HG03135 (cell line): Measurements from ENCODE around the gene HMCN2.

Experiments
- ATAC-seq: cut with Tn5 transposase; IDR thresholded peaks from one replicate; pipeline ENCODE4 v1.9.1; 2021; ENCODE audit warnings: mild to moderate bottlenecking, moderate library complexity; ENCODE audit not compliant: unreplicated experiment

The HMCN2 gene

DNA sequence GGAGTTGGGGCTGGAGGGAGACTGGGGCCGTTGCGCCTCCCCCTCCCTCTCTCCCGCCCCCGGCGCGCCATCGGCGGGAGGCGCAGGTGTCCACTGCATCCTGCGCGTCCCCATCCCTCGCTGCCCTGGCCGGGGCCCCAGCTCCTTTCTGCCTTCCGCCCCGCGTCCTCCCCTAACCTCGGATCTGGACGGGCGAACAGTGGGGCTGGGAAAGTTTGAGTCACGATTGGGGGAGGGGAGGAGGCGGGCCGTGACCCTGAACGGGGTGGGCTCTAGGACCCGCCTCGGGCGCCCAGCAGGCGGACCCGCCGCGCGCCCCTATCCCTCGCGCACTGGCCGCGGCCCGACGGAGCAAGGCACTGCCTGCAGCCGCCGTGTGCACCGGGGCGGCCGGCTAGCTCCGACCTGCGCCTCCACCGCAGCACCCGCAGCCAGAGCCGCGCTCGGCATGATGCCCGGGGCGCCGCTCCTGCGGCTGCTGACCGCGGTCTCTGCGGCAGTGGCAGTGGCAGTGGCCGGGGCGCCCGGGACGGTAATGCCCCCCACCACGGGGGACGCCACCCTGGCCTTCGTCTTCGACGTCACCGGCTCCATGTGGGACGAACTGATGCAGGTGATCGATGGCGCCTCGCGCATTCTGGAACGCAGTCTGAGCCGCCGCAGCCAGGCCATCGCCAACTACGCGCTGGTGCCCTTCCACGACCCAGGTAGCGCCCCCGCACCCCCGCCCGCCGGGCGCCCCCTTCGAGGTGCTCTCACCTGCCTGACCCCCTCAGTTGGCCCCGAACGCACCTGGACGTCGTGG lies at the start of gene HMCN2:
Gene HMCN2, plus strand, starts transcription at position 330 of the 805 bp plus-strand sequence. Its CDS starts 119 bp downstream, at position 449.
- ATAC-seq = no peak

- no peak for ATAC-seq
Observed at GRCh38 chr9:130217838-130218237, 47.7 kb upstream of the HMCN2 start.

- ATAC-seq = no peak
Observed at GRCh38 chr9:130219661-130220096, 45.9 kb upstream of the HMCN2 start.

DNA sequence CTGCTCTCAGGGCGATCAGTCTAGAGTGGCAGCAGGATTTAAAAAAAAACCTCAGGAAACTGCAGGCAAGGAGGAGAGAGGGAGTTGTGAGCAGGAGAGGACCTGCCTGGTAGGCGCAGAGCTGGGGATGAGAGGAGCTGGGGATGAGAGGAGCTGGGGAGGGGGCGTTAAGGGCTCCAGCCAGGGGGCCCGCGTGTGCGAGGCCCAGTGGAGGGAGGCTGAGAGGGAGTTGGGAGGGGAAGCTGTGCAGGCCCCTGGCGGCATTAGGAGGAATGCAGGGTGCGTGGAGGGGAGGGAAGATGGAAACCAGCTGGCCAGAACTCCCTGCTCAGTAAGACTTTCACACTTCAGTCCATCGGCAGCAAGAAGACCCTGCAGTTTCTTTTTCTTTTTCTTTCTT lies 45.2 kb upstream of the HMCN2 start:
- no peak for ATAC-seq

GRCh38 chr9:130222833-130223232 lies 42.7 kb upstream of the HMCN2 start:
- no peak for ATAC-seq

DNA sequence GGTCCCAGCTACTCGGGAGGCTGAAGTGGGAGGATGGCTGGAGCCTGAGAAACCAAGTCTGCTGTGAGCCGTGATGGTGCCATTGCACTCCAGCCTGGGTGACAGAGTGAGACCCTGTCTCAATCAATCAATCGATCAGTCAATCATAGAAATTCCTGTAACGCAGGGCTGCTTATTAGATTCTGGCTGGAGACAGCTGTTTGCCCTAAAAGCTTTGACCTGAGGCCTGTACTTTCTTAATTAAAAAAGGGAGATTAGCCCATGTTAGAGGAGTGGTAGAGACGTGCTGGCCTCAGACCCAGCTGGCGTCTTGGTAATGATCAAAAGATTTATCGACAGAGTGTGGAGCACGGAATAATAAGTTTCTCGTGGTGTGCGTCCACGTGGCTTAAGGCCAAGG lies 40.5 kb upstream of the HMCN2 start:
- ATAC-seq = no peak

- no peak for ATAC-seq
Observed at GRCh38 chr9:130225586-130225985, 40.0 kb upstream of the HMCN2 start.

DNA sequence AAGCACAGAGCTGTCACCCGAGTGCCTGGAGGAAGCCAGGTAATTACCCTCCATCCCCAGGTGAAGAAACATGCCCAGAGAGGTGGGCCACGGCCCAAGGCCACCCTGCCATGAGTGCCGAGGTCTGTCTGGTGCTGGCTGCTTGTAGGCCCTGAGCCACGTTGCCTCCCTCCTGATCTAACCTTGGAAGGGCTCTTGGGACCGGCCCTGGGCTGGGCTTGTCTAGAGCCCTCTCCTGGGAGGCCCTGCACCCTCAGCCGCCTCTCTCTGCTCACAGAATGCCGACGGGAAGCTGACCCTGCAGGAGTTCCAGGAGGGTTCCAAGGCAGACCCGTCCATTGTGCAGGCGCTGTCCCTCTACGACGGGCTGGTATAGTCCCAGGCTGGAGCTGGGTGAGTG lies 39.4 kb upstream of the HMCN2 start:
- no peak for ATAC-seq

GRCh38 chr9:130227833-130228232 lies 37.7 kb upstream of the HMCN2 start:
- no peak for ATAC-seq

GRCh38 chr9:130229759-130230158 lies 35.8 kb upstream of the HMCN2 start:
- ATAC-seq = no peak

DNA sequence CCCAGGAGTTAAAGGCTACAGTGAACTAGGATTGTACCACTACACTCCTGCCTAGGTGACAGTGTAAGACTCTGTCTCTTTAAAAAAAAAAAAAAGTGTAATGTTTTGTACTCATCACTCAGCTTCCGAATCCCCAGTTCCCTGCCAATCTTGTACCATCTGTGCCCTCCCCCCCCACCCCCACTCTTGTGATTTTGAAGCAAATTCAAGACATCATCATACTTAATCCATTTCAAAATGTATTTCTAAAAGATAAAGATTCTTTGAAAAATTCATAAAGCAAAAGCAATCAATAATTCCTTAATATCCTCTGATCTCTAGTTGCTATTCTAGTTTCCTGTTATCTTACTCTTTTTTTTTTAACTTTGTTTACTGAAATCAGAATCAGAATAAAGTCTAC lies 34.9 kb upstream of the HMCN2 start:
- ATAC-seq = no peak

DNA sequence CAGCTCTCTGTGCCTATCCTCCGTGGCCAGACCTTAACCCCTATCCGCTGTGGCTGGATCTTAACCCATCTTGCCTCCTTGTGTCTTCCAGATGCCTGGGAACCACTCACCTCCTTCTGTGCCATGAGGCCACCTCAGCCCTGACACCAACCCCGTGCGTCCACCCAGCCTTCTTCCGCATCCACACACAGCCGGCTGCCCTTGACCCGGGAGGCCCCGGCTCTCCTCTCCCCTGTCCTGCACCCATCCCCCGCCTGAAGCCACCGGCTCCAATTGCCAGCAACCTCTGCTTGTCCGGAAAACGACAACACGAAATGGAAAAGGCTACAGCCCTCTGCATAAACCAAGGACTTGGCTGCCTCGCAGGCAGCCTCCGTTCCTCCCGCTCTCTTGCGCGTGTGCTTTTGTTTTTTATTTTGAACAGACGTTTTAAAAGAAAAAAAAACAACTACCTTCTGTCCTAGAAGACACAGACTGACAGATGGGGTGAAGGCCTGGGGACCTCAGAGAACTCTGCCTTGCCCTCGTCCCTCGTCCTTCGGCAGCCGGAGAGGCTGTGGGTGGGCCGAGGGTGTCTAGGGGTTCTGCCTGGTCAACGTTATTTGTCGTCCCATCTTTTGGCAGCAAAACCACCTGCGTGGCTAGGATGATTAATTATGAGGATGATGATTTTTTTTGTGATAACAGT lies 32.5 kb upstream of the HMCN2 start:
- no peak for ATAC-seq

DNA sequence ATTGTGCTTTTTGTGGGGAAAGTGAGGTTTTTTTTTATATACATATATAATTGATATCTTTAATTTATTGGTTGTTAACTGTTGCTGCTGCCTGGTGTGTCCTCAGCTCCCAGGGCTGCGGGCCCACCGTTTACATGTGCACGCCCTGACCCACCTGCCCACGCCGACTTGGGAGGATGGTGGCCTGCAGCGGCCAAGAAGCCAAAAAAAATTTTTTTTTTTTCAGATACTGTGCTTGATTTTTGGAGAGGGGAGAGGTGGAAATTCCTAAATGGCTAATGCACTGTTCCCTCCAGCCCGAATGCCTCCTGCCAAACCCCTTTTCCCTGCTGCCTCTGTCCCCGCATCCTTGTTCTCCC lies 32.0 kb upstream of the HMCN2 start:
- ATAC-seq = no peak

DNA sequence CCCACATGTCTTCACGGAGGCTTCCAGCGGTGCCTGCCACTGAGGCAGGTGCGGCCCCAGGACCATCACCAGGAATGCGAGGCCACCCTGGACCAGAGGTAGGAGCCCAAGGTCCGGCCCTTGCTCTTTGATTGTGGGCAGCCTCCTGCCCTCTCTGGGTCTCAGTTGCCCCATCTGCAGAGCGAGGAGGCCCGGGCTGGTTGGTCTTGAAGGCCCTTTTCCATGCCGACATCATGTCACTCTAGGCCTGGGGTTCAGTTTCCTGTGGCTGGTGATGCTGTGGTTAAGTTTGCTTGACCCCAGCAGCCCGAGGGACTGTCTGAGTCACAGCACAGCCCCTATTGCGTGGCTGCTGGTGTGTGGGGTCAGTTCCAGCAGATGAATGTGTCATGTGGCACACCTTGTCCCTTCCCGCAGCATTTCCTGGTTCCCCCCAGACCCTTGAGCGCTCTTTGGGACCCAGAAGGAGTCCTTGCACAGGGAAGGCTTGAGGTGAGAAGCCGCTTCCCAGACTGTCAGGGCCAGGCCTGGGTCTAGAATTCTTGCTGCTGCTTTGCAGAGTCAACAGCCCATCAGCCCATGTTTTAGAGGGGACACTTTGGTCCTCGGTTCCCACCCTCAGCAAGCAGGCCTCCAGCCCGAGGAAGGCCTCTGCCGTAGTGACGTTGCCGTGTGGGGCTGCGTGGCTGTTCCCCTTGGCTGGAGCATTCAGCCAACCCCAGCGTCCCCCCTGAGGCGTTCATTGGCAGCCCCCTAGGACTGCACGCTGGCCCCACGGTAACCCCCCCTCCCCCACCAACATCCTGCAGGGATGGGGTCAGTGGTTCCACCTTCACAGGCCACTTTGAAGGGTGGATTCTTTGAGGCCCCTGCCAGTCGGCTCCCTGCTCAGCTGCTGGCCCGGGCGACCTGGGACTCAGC lies 31.0 kb upstream of the HMCN2 start:
- ATAC-seq = no peak

GRCh38 chr9:130235558-130236435 lies 29.8 kb upstream of the HMCN2 start:
- no peak for ATAC-seq

- ATAC-seq = no peak
Observed at GRCh38 chr9:130236436-130236985, 29.0 kb upstream of the HMCN2 start.

GRCh38 chr9:130237076-130237475 lies 28.5 kb upstream of the HMCN2 start:
- no peak for ATAC-seq

GRCh38 chr9:130237763-130238524 lies 27.6 kb upstream of the HMCN2 start:
- no peak for ATAC-seq

DNA sequence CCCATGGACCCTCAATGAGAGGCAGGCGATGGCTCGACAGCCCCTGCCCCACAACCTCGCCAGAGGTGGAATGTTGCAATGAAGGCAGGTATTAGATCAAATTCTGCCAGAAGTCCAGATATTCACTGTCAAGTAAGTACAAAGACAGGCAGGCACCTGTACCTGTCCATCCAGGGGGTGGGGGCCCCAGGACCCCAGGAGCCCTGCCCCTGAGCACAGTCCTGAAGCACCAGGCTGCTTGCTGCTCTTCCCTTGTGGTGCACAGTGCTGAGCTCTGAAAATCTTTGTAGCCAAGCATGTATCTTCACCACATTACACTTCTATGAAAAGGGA lies 26.2 kb upstream of the HMCN2 start:
- ATAC-seq = no peak
